DOHH2 (cell line): ENCODE data around the gene GOLT1B.

ENCODE experiments used
- H3F3A ChIP-seq: fragments of 200-600 bp; sonication (generic), shearing (Covaris generic); 2 replicates; pipeline ENCODE4 v1.6.0; 2016; ENCODE audit warnings: antibody characterized with exemption, mild to moderate bottlenecking; ENCODE audit not compliant: control insufficient read depth, insufficient read depth
- H3K27ac ChIP-seq: fragments of 200-600 bp; sonication (generic); 2 replicates; pipeline ENCODE4 v1.5.1; 2014; ENCODE audit warnings: low read depth, mild to moderate bottlenecking, low read length, moderate library complexity
- H3K27me3 ChIP-seq: fragments of 200-600 bp; sonication (generic); 2 replicates; pipeline ENCODE4 v1.6.1; 2014; ENCODE audit warnings: mild to moderate bottlenecking, low read length, mixed read lengths; ENCODE audit not compliant: control insufficient read depth
- H3K36me3 ChIP-seq: fragments of 200-600 bp; sonication (generic); 2 replicates; pipeline ENCODE4 v1.6.1; 2014; ENCODE audit warnings: mild to moderate bottlenecking, low read length, moderate library complexity, mixed read lengths; ENCODE audit not compliant: control insufficient read depth
- H3K4me1 ChIP-seq: fragments of 200-600 bp; sonication (generic); 2 replicates; pipeline ENCODE4 v1.6.1; 2014; ENCODE audit warnings: mild to moderate bottlenecking, low read length, mixed read lengths; ENCODE audit not compliant: control insufficient read depth
- H3K4me2 ChIP-seq: fragments of 200-600 bp; sonication (generic); 2 replicates; pipeline ENCODE4 v1.6.0; 2014; ENCODE audit warnings: mild to moderate bottlenecking, low read length, moderate library complexity
- H3K4me3 ChIP-seq: fragments of 200-600 bp; sonication (generic); 2 replicates; pipeline ENCODE4 v1.5.1; 2014; ENCODE audit warnings: mild to moderate bottlenecking, low read length, mixed read lengths
- H3K79me2 ChIP-seq: fragments of 200-600 bp; sonication (generic); 2 replicates; pipeline ENCODE4 v1.6.1; 2014; ENCODE audit warnings: mild to moderate bottlenecking, low read length, mixed read lengths; ENCODE audit not compliant: control insufficient read depth
- H3K9me2 ChIP-seq: fragments of 200-600 bp; sonication (generic); replicated peaks from 2 replicates; pipeline ENCODE4 v1.6.1; 2014; ENCODE audit warnings: mild to moderate bottlenecking, low read length, mixed read lengths; ENCODE audit not compliant: control insufficient read depth
- H3K9me3 ChIP-seq: fragments of 200-600 bp; sonication (generic); 2 replicates; pipeline ENCODE4 v1.6.1; 2014; ENCODE audit warnings: antibody characterized with exemption, low read length, mixed read lengths; ENCODE audit not compliant: control insufficient read depth, insufficient read depth
- H4K20me1 ChIP-seq: fragments of 200-600 bp; sonication (generic); 2 replicates; pipeline ENCODE4 v1.6.0; 2014; ENCODE audit warnings: low read depth, mild to moderate bottlenecking, antibody characterized with exemption, low read length, moderate library complexity; ENCODE audit not compliant: control insufficient read depth, insufficient read depth
- EZH2phosphoT487 ChIP-seq: fragments of 200-600 bp; sonication (generic); IDR thresholded peaks from 2 replicates; pipeline ENCODE4 v1.6.1; 2017; ENCODE audit warnings: borderline replicate concordance, mild to moderate bottlenecking, antibody characterized with exemption, low read length, moderate library complexity, mixed read lengths
- TF ChIP-seq, protein P1 (sequence below): fragments of 200-600 bp; sonication (generic); IDR thresholded peaks from one replicate; pipeline ENCODE4 v1.5.1; 2014; ENCODE audit warnings: antibody characterized with exemption, mild to moderate bottlenecking, low read depth, low read length; ENCODE audit not compliant: poor library complexity, severe bottlenecking

GOLT1B gene

DNA sequence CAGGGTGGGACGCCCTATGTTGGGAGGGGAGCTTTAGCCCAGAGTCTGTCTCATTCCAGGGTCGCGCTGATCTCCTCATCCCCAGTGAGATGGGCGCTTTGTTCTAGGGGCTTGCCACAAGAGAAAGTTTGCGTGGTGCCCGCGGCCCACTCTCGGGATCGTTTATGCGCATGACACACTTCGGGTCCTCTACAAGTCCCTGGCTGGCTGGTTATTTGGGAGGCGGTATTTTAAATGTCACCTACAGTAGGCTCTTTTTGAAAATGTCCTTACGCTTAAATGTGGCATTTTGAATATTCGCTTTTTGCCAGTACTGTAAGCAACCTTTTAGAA lies 541 bp downstream of the GOLT1B start:
- TF ChIP-seq EZH2phosphoT487, result no peak
- TF ChIP-seq, protein P1, sequence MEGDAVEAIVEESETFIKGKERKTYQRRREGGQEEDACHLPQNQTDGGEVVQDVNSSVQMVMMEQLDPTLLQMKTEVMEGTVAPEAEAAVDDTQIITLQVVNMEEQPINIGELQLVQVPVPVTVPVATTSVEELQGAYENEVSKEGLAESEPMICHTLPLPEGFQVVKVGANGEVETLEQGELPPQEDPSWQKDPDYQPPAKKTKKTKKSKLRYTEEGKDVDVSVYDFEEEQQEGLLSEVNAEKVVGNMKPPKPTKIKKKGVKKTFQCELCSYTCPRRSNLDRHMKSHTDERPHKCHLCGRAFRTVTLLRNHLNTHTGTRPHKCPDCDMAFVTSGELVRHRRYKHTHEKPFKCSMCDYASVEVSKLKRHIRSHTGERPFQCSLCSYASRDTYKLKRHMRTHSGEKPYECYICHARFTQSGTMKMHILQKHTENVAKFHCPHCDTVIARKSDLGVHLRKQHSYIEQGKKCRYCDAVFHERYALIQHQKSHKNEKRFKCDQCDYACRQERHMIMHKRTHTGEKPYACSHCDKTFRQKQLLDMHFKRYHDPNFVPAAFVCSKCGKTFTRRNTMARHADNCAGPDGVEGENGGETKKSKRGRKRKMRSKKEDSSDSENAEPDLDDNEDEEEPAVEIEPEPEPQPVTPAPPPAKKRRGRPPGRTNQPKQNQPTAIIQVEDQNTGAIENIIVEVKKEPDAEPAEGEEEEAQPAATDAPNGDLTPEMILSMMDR, result no peak
- Histone ChIP-seq H3F3A (0 out of 2 replicates have a peak, but pooled peaks cover 2% of the 10 kb centered on the region), H3K4me2 (peak overlapping the region; percentile 90), H3K27ac (peak overlapping the region; percentile 28; the same call in 1 of the 2 replicates), H3K27me3 (no peaks in the 10 kb centered on the region), H3K79me2 (peaks cover 81% of the 10 kb centered on the region), H4K20me1 (no peaks in the 10 kb centered on the region), H3K9me3 (no peaks in the 10 kb centered on the region), H3K4me3 (peak overlapping the region; percentile 92), H3K4me1 (peaks cover 25% of the 10 kb centered on the region), H3K36me3 (peaks cover 24% of the 10 kb centered on the region), H3K9me2 (no peaks in the 10 kb centered on the region)

DNA sequence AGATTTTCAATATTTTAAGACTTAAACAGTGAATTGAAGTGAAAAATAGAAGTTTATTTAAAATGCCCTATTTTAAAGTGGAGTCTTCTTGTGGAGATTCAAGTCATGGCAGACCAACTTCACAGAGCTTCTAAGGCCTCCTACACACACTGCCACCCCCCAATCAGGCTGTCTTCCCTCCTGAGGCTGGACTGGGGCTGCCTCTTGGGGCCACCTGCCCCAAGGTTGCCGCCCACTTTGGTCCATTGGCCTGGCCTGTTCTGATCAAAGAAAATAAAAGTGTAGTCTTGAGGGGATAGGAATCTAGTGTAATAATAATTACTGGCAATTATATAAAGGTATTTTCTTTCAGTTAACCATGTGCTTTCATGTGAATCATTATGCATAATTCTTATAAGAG lies 1.3 kb downstream of the GOLT1B start:
- peaks cover 80% of the 10 kb centered on the region for H3K79me2 ChIP-seq
- H4K20me1 ChIP-seq, result no peaks in the 10 kb centered on the region
- H3K9me2 ChIP-seq, result no peaks in the 10 kb centered on the region
- H3K27ac ChIP-seq, result no peak overlapping the region
- peaks cover 21% of the 10 kb centered on the region for H3K36me3 ChIP-seq
- H3K4me3 ChIP-seq, result peak overlapping the region; percentile 92
- 0 out of 2 replicates have a peak, but pooled peaks cover 2% of the 10 kb centered on the region for H3F3A ChIP-seq
- H3K4me1 ChIP-seq, result peaks cover 25% of the 10 kb centered on the region
- H3K4me2 ChIP-seq, result peak overlapping the region; percentile 90
- no peaks in the 10 kb centered on the region for H3K27me3 ChIP-seq
- H3K9me3 ChIP-seq, result no peaks in the 10 kb centered on the region
- no peak for TF ChIP-seq EZH2phosphoT487
- TF ChIP-seq, protein P1, result no peak

DNA sequence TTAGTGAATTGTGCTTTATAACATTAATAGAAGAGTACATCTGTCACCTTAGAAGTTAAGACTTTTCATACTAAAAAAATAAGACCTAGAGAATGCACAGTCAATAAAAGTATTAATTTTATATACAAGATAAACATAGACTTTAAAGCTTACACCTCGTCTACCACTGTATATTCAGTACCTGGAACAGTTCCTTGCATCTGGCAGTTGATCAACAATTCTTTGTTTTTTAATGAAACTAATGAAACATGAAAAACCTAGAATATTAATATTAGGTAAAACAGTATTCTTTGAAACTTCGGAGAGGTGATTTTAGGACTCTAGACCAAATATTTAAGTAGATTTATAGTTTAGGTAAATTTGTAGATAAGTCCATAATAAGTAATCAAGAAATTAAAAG lies 4.3 kb downstream of the GOLT1B start:
- no peak for TF ChIP-seq EZH2phosphoT487
- TF ChIP-seq, protein P1, result no peak
- no peak overlapping the region for H3K4me2 ChIP-seq
- peaks cover 24% of the 10 kb centered on the region for H3K36me3 ChIP-seq
- no peaks in the 10 kb centered on the region for H4K20me1 ChIP-seq
- no peaks in the 10 kb centered on the region for H3K9me2 ChIP-seq
- no peaks in the 10 kb centered on the region for H3F3A ChIP-seq
- no peak overlapping the region for H3K27ac ChIP-seq
- peaks cover 50% of the 10 kb centered on the region for H3K79me2 ChIP-seq
- no peak overlapping the region for H3K4me3 ChIP-seq
- no peaks in the 10 kb centered on the region for H3K9me3 ChIP-seq
- H3K27me3 ChIP-seq, result no peaks in the 10 kb centered on the region
- H3K4me1 ChIP-seq, result peaks cover 12% of the 10 kb centered on the region
